ENCODE results near the gene HEY2. TPM values are rescaled to one million over a fixed set of nuclear protein-coding genes. Genes with fewer than 3 reads are reported as not detected.

Gene HEY2
- polyA plus RNA-seq, 4 donors = 7.0 to 8.8 (median 8.2) TPM

Other genes starting within 250 kb of the HEY2 start
- 10 to 100 TPM; 39.9 to 71.7 (median 49.0) TPM for gene NCOA7, start 41.3 kb downstream of the HEY2 start, polyA plus RNA-seq (ENCODE audit: insufficient read length in 4 of 4)
- 10 to 100 TPM; 35.8 to 42.5 (median 41.2) TPM for gene HINT3, start 207.1 kb downstream of the HEY2 start, polyA plus RNA-seq (ENCODE audit: insufficient read length in 4 of 4)
- gene TRMT11, start 236.9 kb downstream of the HEY2 start, polyA plus RNA-seq (ENCODE audit: insufficient read length in 4 of 4) = 10 to 100 TPM; 29.5 to 34.0 (median 32.0) TPM

Measured in right renal pelvis (tissue), 4 donors.